GM12875 (cell line): Measurements from ENCODE around the gene TENT5C.

ENCODE experiments used
- H3K4me3 ChIP-seq: one replicate; pipeline ENCODE4 v1.5.1; 2011; ENCODE audit warnings: low read depth, low read length, control low read depth
- CTCF ChIP-seq: IDR thresholded peaks from 2 replicates; pipeline ENCODE4 v1.5.1; 2011; ENCODE audit warnings: low read depth, mild to moderate bottlenecking, control low read depth, inconsistent platforms, low read length, moderate library complexity, borderline replicate concordance; ENCODE audit not compliant: insufficient read depth

TENT5C gene

DNA sequence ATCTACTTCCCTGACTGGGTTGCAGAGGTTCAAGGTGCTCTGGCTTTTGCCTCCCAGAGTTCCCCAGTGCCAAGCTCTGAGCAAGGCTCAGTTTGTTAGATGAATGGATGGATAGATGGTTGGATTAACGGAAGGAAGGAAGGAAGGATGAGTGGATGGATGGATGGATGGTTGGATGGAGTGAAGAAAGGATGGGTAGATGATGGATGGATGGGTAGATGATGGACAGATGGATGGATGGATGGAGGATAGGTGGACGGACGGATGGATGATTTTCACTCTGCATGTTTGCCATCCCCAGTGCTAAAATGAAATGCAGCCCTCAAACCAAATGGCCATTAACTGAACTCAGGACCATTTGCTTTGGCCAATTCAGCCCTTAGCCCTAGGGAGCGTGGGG lies 27.4 kb upstream of the TENT5C start:
- TF ChIP-seq CTCF: no peak
- H3K4me3 ChIP-seq: no peak overlapping the region

DNA sequence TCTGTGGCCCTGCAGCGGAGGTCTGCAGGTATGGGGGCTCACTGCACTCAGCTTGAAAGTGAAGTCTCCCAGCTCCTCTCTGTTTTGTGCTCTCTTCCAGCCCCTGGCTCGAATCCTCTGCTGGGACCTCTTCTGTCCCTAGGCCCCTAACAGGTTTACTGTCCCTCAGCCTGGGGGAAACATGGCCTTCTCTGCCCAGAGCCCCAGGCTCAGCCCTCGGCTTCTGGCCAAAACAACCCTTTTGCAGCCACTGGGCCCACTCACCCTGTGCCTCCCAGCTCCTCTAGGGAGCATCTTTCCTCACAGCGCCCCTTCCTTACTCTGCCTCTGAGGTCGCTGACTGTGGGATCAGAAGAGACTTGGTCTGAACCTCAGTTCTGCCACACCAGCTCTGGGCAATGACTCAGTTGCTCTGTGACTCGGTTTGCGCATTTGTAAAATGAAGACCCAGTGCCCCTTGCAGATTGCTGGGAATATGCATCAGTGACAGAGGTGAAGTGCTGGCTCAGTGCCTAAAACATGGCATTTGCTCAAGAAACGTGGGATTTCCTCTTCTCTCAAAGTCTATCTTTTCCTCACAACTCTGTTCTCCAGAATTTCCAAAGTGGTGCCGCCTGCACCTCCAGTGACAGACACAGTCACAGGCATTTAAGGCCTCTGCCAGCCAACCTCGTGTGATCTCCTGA lies 26.5 kb upstream of the TENT5C start:
- TF ChIP-seq CTCF: no peak
- no peak overlapping the region for H3K4me3 ChIP-seq

GRCh38 chr1:117580436-117580835 lies 25.4 kb upstream of the TENT5C start:
- no peak for TF ChIP-seq CTCF
- no peak overlapping the region for H3K4me3 ChIP-seq

DNA sequence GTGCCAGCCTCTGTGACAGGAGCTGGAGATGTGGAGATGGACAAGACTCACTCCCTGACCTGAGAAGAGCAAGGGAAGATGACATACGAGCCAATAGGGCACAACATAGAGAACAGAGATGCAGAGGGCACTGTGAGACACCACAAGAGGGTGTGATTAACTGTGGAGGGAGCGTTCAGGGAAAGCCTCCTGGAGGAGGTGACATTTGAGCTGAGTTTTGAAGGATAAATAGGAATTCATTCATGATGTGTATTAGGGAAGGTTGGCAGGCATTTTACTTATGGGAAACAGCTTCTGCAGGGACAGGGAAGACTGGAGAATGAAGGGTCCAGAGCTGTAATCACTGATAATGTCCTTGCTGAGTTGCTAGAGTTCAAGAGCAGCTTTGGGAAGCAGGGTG lies 25.0 kb upstream of the TENT5C start:
- no peak overlapping the region for H3K4me3 ChIP-seq
- TF ChIP-seq CTCF: no peak

DNA sequence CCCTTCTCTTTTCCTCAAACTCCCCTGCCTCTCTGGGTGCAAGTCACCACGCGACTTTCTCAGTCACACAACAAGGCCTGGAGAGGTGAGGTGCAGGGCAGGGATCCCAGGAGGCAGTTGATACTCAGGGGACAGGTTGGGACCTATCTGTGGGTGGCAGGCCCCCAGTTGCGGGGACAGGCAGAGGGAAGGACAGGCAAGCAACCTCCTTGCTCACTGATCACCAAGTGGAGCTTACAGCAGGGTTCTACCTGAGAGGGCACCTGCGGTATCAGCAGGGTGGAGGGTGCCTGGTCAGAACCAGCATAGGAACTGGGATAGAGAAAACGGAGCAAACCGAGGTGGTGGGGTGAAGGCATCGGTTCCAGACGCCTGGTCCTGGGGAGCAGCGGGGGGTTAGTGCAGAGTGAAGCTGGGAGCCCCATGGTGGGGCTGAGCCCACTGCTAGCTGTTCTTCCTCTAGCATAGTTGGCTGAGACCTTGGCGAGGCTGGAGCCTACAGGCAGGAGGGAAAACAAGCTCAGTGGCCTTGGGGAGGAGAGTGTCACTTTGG lies 24.4 kb upstream of the TENT5C start:
- H3K4me3 ChIP-seq: no peak overlapping the region
- TF ChIP-seq CTCF: no peak

GRCh38 chr1:117582451-117582850 lies 23.4 kb upstream of the TENT5C start:
- TF ChIP-seq CTCF: no peak
- H3K4me3 ChIP-seq: no peak overlapping the region

DNA sequence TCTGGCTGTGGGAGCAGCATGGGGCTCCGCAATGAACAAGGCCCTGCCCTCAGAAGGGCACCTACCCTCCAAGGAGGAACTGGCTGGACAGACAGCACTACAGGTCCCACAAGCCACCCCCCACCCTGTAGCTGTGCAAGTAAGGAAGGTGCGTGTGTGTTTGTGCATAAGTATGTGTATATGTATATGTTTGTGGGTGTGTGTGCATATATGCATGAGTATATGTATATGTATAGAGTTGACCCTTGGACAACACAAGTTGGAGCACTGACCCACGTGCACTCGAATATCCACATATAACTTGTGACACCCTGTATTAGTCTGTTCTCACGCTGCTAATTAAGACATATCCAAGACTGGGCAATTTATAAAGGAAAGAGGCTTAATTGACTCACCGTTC lies 22.6 kb upstream of the TENT5C start:
- no peak overlapping the region for H3K4me3 ChIP-seq
- no peak for TF ChIP-seq CTCF
